Activated gamma-delta T cell (primary cell): ENCODE results near the gene TYMS.

ENCODE experiments used
- DNase-seq: peaks from one replicate; lab custom pipeline; 2025; lab: John Stamatoyannopoulos, UW
- total RNA-seq, 2 donors: gene quantifications; one replicate each; lab custom pipeline; 2026; lab: John Stamatoyannopoulos, UW

TYMS gene
- total RNA-seq = 0.36 to 2.1 reads per million in 2 donors

DNA sequence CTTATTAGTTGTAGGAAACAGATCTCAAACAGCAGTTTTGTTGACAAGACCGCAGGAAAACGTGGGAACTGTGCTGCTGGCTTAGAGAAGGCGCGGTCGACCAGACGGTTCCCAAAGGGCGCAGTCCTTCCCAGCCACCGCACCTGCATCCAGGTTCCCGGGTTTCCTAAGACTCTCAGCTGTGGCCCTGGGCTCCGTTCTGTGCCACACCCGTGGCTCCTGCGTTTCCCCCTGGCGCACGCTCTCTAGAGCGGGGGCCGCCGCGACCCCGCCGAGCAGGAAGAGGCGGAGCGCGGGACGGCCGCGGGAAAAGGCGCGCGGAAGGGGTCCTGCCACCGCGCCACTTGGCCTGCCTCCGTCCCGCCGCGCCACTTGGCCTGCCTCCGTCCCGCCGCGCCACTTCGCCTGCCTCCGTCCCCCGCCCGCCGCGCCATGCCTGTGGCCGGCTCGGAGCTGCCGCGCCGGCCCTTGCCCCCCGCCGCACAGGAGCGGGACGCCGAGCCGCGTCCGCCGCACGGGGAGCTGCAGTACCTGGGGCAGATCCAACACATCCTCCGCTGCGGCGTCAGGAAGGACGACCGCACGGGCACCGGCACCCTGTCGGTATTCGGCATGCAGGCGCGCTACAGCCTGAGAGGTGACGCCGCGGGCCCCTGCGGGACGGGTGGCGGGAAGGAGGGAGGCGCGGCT lies at the start of gene TYMS:
TYMS (plus strand) TSS at position 343 of the 690 bp plus-strand sequence; CDS start at position 433, 90 bp downstream.
- peak; percentile 25 for DNase-seq

DNA sequence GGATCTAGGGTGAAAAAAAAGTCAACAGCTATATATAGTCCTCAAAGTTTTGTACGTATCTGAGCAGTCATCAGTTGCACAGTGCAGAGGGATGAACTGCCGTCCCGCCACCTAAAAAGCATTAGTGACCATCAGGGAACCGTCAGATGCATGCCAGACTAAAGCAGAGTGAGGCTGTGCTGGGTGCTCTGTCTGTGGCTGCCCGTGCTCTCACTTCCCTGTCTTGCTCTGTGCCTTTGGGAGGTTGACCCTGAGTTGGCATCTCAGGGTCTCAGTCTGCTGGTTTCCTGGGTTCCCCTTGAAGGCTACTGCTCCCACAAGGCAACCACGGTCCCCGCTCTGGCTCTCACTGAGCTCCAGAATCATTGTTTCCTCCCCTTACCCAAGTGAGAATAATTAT lies 49.5 kb upstream of the TYMS start:
- DNase-seq = no peak

DNA sequence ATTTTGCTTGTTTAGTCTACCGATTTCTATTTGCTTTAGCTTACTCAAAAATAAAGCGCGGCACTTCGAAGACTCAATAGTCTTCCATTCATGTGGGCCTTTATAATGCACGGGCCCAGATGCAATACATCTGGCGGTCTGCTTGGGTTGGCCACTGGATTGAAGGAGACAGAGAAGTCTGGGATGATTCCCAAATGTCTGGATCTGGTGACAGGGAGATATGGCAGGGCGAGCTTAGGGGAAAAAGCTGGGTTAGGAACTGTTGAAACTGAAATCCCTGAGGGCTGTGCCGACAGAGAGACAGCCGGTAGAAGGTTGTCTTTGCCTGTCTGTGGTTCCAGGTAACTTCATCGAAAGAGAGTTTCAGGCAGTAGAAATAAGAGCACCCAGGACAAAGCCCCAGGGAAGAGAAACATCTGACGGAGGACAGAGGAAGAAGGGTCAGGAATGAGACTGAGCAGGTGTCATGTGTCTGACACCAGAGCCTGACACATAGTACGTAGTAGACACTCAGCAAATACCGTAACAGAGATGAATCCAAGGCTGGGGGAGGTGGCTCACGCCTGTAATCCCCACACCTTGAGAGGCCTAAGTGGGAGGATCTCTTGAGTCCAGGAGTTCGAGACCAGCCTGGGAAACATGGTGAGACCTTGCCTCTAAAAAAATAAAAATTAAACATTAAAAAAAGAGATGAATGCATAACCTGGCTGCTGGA lies 47.1 kb upstream of the TYMS start:
- no peak for DNase-seq

DNA sequence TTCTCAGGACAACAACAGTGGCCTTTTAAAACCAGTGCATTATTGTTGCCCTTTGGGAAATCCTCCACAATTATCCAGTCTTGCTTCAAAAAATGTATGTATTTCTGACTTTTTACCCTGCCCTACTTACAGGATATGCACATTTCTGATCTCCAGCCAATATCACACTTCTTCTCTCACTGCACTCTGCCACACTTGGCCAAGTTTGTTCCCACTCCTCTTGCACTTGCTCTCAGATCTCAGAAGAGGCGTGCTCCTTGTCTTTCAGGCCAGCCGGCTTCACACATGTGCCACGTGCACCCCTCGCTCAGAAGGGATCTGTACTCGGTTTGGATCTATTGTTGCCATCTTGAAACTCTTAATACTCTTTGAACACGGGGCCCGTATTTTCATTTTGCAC lies 45.3 kb upstream of the TYMS start:
- DNase-seq = no peak

DNA sequence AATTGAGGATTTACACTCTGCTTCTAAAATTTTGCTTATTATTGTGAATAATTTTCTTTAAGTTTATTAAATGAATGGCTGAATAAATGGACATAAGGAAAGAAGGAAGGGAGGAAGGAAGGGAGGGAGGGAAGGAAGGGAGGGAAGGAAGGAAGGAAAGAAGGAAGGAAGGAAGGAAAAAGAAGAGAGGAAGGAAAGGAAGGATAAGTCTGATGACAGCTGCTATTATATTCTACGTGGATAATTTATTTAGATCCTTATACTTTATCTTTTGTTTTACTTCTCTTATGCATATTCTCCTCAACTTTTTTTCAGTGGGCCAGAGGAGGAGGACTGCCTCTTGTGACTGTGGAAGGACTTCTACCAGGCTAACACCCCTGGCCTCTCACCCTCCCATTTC lies 43.3 kb upstream of the TYMS start:
- DNase-seq = no peak

DNA sequence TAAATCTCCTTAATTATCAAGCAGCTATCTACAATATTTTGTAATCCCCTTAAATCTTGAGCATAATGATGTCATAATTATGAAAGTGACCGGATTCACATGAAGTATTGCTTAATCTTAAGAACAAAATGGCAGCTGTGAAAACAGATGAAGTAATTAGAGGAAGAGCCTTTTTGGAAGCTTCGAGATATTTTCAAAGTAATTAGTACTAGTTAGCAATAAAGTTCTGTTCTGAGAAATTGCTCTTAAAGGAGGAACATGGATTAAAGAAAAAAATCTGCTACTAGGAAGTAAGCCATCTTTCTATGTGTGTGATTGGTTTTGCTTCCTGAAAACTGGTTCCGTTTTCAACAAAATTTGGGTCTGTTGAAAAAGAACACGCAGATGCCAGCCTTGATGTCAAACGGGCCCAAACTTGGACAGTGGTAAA lies 42.3 kb upstream of the TYMS start:
- DNase-seq = no peak

DNA sequence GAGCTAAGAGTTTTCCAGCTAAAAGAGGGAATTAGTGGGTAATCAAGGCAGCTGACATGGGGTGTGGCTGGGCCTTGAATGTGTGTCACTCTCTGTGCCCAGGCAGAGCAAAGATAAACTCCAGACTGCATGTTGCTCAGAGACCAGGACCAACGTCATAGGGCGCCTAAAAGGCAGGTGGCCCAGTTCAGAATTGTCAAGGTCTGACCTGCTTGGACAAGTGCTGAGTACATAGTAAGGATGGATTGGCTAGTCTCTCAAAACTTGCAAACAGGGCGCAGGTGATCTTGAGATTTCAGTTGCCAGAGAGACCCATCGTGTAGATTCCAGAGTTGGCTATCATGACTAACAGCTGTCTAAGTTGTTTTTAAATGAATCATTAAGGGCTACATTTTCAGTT lies 41.7 kb upstream of the TYMS start:
- DNase-seq = no peak

DNA sequence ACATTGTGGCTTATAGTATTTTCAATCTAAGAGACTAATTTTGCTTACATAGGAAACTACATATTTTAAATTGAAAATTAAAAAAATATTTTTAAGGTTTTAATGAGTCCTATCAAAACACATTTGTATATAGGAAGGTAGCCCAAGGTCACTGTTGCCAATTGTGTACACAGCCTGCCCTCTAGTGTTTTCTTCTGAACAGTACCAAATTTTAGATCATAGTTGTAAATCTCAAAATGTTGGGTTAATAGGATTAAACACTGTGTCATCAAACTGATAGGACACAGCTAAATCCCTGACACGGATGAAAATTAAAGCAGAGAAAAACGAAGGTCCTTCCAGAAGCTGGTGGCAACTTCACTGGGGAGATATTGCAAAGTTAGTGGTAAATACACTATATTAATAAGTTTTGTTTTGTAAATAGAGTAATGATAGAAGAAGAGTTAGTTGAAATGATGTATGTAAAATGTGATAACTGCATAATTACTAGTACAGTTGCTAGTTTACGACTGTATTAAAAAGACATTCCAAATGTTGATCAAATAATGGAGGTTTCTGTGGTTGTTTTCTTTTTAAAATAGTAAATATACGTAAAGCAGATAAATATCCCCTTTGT lies 41.0 kb upstream of the TYMS start:
- DNase-seq = no peak

DNA sequence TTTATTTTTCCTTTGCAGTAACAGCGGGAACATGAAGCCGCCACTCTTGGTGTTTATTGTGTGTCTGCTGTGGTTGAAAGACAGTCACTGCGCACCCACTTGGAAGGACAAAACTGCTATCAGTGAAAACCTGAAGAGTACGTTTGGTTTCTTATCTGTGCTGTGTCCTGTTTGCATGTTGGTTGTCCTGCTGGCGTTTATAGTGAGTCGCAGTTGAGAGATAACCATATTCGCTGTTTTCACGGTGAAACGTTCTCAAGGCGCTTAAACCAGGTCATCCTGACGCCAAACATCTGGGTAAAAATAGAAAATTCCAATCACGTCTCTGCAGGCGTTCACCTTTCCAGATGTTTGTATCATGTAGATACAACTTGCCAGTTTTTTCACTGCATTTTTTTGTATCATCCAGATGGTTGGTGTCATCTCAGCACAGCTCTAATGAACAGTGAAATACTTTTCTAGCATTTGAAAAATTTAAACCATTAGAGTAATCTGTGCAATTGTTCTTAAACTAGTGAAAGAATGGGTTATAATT lies 39.4 kb upstream of the TYMS start:
- no peak for DNase-seq

DNA sequence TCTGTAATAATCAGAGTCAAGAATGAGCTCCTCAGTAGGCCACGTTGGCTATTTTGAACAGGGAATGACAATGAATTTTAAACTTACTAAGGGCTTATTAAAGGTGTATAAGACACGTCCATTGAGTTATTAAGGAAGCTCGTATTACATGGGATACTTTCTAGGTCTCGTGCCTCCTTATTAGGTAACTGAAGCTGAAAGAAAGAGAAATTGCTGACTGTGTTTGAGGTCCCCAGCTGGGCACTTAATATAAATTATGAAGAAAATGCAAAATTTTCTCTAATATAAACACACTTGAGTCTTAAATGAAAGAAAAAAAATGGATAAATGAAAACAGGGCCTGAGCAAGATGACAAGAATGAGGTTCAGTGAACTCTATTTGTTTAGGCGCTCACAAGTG lies 38.8 kb upstream of the TYMS start:
- no peak for DNase-seq

DNA sequence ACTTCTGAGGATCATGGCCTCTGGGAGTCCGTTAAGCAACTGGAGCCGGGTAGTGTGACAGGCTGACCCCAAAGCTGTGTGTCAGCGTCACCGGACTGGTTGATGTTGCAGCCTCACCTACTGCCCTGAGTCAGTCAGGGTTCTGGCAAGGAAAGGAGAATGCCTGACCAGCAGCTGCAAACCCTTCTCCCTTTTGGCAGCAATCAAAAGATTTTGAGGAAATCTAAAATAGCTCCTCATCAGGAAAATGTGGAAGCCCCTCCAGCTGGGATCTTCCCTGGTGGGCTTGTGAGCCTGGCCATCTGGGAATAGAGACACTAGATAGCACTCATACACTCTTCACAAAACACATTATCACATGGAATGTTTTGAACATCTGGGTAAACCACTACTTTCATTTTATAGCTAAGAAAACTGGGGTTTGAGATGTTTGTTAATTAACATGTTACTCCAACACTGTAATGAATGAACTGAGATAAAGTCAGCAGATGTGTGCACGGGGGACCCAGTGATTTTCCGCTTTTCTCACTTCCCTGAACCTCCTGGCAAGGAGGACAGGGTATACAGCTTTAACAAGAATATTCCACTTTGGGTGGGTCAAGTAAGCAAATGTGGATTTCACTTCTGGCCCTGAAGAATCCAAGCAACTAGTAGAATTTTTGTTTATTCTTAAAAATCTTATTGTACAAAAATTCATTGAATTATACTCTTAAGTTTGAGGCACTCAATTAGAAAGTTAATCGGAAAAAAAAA lies 36.0 kb upstream of the TYMS start:
- no peak for DNase-seq

DNA sequence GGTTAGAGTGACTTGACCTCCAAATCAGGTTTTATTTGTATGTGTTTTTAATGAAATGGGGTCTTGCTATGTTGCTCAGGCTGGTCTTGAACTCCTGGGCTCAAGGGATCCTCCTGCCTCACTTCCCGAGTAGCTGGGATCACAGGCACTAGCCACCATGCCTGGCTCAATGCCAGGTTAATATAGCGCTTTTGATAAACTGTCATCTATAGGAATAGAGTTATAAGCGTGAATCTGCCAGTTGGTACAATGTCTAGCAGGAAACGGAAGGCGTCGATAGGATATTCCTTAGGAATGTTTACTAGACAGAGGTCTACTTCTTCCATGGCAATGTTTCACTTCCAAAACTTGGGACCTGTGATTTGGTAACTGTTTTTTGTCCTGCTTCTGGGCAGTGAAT lies 35.2 kb upstream of the TYMS start:
- no peak for DNase-seq

DNA sequence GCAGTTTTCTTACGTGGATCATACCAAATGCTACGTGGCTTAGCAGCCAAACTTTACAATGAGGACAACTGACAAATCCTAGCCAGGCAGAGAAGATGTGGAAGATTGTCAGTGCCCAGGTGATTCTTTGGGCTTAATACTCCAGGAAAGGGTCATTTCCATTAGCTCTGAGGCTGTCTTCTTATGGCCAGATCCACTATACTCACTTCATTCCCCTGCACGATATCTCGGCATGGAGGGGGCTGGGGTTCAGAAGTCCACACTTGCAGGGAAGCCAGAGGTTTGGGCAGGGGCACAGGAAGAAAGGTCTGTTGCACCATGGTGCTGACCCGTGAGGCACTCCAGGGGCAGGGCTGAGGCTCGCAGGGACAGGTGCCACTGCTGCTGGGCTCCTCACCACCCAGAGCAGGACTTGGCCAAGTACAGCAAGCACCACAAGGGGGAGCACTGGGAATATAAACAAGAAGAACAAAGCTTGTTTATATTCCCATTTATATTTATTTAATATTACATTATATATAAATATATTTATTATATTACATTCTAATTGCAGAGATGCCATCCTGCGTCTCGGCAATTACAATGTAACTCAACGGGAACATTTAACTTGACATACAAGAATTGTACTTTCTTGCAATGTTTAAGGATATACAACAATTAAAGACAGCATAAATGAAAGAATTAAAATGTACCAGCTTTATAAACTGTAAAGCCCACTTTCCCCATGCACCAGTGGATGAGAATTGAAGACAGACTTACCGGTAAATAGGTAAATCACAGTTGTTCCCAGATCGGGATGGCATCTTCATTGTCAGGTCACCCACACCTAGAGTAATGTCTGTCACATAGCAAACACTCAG lies 33.5 kb upstream of the TYMS start:
- DNase-seq = peak; percentile 6

DNA sequence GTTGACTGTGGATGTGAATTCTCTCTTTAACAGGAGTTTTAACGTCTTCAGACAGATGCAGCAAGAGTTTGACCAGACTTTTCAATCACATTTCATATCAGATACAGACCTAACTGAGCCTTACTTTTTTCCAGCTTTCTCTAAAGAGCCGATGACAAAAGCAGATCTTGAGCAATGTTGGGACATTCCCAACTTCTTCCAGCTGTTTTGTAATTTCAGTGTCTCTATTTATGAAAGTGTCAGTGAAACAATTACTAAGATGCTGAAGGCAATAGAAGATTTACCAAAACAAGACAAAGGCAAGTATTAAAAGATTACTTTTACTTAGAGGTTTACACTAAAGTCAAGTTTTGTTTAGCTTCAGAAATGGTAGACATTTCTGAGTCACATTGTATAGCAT lies 30.2 kb upstream of the TYMS start:
- DNase-seq = no peak

DNA sequence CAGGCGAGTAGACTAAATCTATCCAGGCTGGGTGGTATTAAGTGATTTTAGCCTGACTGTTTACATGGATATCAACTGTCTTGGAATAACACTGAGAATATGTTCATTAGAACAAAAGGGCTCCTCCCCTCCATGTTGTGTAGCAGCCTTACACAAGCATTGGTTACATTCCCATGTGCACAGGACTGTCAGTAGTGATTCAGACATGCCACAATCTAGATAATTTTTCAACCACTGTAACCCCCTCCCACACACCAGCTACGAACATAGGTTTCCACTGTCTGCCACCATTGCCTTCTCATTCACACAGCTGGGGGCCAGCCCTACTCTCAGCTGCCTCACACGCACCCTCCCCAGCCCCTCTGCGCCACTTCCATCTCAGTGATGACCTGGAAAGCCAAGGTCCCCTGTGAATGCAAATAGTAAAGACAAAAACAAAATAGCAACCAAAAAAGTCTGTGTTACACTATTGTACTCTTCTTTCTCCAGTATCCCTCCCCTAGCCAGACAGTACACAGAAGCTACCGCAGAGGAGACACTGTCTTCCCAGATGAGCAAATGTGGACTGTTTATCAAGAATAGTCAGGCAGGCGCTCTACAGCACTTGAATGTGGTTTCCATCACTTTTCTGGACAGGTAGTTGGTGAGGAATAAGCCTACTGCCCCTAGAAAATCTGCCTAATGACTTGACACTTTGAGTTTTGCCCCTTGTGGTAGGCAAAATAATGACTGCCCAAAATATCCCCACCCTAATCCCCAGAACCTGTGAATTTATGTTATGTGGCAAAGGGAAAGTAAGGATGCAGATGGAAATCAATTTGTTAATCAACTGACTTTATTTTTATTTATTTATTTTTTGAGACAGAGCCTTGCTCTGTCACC lies 27.9 kb upstream of the TYMS start:
- no peak for DNase-seq

DNA sequence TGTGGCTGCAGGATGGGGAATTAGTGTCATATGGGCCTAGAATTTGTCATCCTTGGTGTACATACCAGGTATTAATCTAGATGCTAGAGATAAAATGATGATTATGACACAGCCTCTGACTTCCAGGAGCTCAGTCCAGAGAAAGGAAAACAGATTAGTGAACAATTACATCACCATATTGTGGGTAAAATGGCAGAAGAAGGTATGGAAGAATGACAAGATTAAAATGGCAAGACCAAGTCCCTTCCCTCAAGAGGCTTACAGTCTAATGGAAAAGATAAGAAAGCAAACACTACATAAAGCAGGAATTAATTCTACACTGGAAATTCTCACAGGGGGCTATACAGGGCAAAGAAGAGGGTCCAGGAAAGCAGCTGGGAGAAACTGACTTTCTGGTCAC lies 25.9 kb upstream of the TYMS start:
- no peak for DNase-seq

DNA sequence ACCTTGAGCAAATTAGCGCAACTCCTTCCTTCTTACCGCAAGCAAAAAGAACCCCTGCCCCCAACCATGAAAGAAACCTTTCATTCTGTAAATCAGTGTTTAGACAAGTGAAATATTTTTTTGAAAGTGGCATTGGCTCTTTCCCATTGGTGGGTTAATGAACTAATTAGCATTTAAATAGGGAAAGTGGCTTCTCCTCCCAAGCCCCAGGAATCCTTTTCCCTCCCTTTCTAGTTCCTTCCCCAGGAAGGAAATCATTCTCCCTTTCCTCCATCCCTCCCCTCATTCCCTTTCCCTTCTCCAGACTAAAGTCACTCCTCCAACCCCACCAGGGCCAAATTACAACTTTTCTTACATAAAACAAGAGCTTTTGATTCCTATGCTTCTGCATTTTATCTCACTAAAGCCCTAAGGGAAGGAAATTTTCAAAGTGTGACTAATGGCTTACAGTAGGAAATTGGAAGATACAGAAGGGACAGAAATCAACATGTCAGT lies 22.9 kb upstream of the TYMS start:
- DNase-seq = no peak

DNA sequence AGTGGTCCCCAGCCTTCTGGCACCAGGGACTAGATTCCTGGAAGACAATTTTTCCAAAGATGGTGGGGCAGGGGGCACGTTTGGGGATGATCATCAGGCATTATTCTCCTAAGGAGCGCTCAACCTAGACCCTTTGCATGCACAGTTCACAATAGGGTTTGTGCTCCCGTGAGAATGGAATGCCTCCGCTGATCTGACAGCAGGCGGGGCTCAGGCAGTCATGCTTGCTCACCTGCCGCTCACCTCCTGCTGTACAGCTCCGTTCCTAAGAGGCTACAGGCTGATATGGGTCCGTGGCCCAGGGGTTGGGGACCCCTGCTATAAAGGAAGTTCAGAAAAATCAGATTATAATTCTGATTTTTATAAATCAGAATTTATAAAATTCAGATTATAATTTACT lies 22.3 kb upstream of the TYMS start:
- DNase-seq = no peak

DNA sequence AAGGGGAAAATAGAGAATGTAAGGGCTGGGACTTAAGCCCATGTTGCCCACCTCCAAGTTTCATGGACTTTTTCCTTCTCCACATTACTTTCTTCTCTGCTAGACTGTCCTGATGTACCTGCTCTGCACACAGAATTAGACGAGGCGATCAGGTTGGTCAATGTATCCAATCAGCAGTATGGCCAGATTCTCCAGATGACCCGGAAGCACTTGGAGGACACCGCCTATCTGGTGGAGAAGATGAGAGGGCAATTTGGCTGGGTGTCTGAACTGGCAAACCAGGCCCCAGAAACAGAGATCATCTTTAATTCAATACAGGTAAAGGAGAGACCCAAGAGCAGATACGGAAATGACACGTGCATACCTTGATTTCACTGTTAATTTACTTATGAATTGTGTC lies 16.2 kb upstream of the TYMS start:
- no peak for DNase-seq

DNA sequence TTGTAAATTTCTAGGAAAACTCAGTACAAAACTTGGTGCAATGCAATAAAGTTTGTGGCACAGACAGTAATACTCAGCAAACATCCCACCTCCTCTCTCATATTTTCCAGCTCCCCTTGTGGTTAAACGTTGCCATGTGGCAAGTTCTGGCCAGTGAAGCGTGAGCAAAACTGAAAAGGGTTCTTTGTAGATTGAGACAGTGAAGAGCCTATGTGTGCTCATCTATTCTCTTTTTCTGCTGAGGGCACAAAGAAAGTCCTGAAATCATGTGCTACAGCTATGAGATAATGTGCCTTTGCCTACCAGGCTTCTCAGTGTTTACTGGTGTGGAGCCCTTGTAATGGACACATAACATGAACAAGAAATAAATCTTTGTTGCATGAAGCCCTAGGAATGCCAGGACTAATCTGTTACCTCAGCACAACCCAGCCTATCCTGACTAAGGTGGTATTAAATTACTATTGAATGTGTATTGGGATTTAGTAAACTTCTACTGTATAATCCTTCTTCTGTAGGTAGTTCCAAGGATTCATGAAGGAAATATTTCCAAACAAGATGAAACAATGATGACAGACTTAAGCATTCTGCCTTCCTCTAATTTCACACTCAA lies 13.0 kb upstream of the TYMS start:
- DNase-seq = no peak
